GM18505 (cell line): ENCODE measurements around the gene NKX2-8.
"Not testable (repeated sequence)": the region's sequence is repeated elsewhere in the genome, so short reads cannot be mapped to it uniquely, and the experiment has no call there.

Source experiments
- ATAC-seq: cut with Tn5 transposase; IDR thresholded peaks from one replicate; pipeline ENCODE4 v1.9.1; 2021; ENCODE audit not compliant: unreplicated experiment
- POLR2A ChIP-seq: IDR thresholded peaks from 4 replicates; pipeline ENCODE4 v1.6.1; 2011; ENCODE audit warnings: borderline replicate concordance; ENCODE audit not compliant: insufficient read depth, insufficient read length; ENCODE audit errors: extremely low read depth

The NKX2-8 gene

DNA sequence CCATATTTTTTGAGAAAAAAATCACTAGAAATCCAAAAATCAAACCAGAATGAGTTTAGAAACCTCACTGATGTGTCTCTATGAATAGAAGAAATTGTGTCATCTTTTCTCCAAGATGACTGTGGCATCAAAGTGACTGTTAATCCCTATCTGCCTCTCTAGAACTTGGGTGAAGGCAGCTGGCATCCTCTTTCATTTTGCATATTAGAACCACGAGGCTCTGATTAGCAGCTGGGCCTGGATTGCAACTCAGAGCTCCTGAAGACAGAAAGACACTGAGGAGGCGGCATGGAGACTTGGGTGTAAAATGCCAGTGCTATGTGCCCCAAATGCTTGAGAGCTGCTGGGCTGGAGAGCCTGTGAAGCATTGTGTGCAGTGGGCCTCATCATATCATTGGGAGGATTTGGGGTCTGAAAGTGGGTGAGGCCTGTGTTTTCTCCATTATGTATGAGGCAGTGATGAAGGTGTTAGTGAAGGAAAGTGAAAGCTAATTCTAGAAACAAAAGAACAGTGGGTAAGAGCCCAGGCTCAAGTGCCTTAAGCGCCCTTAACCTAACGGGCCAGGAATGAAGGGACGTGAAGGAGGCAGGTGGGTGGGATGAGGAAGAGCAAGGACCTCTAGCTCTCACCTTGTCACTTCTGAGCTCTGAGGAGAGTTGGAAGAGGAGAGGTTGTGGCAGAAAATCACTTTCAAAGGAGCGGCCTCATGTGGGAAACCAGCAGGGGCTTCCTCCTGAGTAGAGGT lies 26.2 kb downstream of the NKX2-8 start:
- no peak for TF ChIP-seq POLR2A
- ATAC-seq = no peak

DNA sequence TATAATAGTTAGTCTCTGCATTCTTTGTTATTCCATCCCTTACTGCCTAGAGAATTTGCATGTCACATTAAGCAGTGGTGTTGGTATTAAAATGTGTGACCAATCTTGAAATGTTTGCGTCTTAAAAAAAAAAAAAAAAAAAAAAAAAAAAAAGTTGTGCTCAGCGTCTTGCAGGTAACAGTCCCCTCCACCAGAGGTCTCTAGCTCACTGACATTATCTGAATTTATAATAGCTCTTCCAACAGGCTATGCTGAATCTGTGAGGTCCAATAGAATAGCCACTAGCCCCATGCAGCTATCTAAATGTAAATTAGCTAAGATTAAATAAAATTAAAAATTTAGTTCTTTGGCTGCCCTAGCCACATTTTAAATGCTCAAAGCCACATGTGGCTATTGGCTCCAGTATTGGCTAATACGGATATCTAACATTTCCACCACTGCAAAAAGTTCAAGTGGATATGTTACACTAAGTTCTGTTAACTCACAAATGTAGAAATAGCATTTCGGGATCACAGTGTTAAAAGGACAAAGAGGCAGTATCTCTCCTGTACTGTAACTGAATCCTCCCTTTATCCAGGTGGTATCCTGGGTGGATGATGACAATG lies 28.7 kb downstream of the NKX2-8 start:
- no peak for TF ChIP-seq POLR2A

DNA sequence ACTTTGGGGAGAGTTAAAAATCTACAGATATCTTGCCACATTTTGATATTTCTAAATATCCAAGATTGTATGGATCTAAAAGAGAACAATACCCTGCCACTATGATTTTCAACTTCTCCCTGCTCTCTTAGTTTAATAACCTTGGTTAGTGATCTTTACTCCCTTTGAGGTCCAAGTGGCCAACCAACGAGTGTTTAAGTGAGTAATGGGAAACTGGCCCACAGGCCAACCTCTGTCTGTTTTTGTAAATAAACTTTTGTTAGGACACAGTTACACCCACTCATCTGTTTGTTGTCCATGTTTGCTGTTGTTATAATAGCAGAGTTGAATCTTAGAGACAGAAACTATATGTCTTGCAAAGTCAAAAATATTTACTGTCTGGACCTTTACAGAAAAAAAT lies 31.5 kb downstream of the NKX2-8 start:
- ATAC-seq = no peak
- TF ChIP-seq POLR2A = no peak

More for the DNA sequence above, 28.7 kb downstream of the NKX2-8 start:
- peak; percentile 54 for ATAC-seq

DNA sequence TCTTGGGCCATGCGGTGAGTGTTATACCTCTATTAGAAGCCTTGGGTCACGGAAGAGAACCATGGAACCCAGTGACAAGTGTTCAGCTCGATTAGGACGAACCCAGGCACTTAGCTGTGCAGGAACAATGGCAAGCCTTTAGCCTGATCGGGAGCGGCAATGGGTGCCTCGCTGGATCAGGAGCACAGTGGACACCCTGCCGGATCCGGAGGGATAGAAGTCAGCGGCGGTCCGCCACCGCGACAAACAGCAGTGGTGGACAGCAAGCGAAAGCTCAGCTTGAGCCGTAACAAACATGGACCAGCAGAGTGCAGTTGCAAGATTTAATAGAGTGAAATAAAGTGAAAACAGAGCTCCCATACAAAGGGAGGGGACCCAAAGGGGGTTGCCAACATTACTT lies 38.1 kb downstream of the NKX2-8 start:
- ATAC-seq = not testable (repeated sequence)

DNA sequence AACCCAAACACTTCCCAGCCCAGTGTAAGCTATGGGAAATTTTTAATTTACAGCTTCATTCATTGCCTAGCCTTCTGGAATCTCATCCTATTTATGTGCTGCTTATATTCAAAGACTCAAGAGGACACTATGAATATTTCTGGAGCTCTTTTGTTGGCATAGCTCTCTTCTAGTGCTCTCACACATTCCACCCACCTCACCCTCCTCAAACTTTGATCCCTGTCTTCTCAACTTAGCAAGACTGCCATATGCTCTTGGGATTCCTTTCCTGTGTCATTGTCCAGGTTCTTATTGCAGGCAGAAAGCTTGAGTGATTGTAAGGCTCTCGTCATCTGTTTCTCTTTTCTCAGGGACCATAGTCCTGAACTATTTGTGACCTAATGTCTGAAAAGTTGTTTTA lies 44.4 kb downstream of the NKX2-8 start:
- TF ChIP-seq POLR2A = no peak
- no peak for ATAC-seq
